ENCODE results near the gene LY9. TPM values are rescaled to one million over a fixed set of nuclear protein-coding genes. Genes with fewer than 3 reads are reported as not detected.

Gene LY9
- total and polyA plus RNA-seq, 2 of the 13 experiments (the other 11 are each of a cell fraction or from before 2014, with no cell fraction given), result not detected

GRCh38 chr1:160823296-160823695 is 27.3 kb downstream of the LY9 start (continued):
- TF ChIP-seq ZBTB2 (CRISPR knock-in tag; IDR thresholded peaks at IDR 0.05; ENCODE audit: low read depth), result no peak
- TF ChIP-seq ZNF431 (CRISPR knock-in tag; IDR thresholded peaks at IDR 0.05; ENCODE audit: borderline replicate concordance, low read depth), result no peak
- no peak for TF ChIP-seq MLLT10 (CRISPR knock-in tag; IDR thresholded peaks at IDR 0.05)
- TF ChIP-seq ZNF549 (CRISPR knock-in tag; IDR thresholded peaks at IDR 0.05), result no peak
- TF ChIP-seq SMARCC2 (IDR thresholded peaks at IDR 0.05), result no peak
- TF ChIP-seq ZBTB38 (CRISPR knock-in tag; IDR thresholded peaks at IDR 0.05), result no peak
- TF ChIP-seq DPF2 (CRISPR knock-in tag; IDR thresholded peaks at IDR 0.05; ENCODE audit: borderline replicate concordance, low read depth), result no peak
- TF ChIP-seq ZNF362 (CRISPR knock-in tag; IDR thresholded peaks at IDR 0.05; ENCODE audit: borderline replicate concordance), result no peak
- no peak for TF ChIP-seq ZNF331 (CRISPR knock-in tag; IDR thresholded peaks at IDR 0.05)
- TF ChIP-seq CENPX (CRISPR knock-in tag; IDR thresholded peaks at IDR 0.05), result no peak
- TF ChIP-seq ZNF605 (CRISPR knock-in tag; IDR thresholded peaks at IDR 0.05), result no peak

DNA sequence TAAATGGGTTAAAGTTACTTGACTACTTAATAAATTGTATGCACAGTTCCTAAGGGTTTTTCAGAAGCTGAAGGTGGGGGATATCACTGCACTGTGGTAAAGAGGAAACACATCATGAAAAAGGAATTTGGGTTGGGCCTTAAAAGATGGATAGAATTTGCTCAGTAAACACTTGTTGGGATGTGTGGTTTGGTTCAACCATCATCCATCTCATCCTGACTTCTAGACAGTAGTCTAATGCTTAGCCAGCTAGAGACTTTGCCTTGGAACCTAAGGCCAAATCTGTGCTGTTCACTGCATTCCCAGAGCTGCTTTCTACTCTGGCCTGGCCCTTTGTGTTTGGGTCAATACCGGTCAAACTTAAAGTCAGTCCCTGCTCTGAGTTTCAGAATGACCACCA is 30.6 kb downstream of the LY9 start:
- WGBS (ENCODE audit: low lambda C conversion rate), result no CpG with 5 or more reads among the region's 1 CpG
- TF ChIP-seq HNRNPUL1 (IDR thresholded peaks at IDR 0.05; ENCODE audit: low read depth, low read length), result no peak
- Histone ChIP-seq H4K20me1 (ENCODE audit: insufficient read depth, low read length) (no peaks in the 10 kb centered on the region), H3K4me2 (ENCODE audit: low read depth, low read length) (no peak overlapping the region), H3K27ac (ENCODE audit: extremely low read length, insufficient read depth, low read length) (no peak overlapping the region), H3K9me3 (ENCODE audit: low read length) (no peaks in the 10 kb centered on the region), H3K4me1 (ENCODE audit: insufficient read depth, low read length) (no peaks in the 10 kb centered on the region), H3K9ac (ENCODE audit: insufficient read depth, low read depth, low read length) (no peak overlapping the region), H3K27me3 (ENCODE audit: control insufficient read depth in 1 of 2, insufficient read depth in 2 of 2, low read length in 2 of 2) (no peaks in the 10 kb centered on the region), H3K79me2 (ENCODE audit: insufficient read depth, low read length) (no peaks in the 10 kb centered on the region), H2AFZ (ENCODE audit: low read length) (no peak overlapping the region), H3K36me3 (replicated peaks in 1 of 2; ENCODE audit: control insufficient read depth in 1 of 2, insufficient read depth in 2 of 2, low read length in 2 of 2) (no peaks in the 10 kb centered on the region), H3K4me3 (replicated peaks in 1 of 3; ENCODE audit: insufficient read depth in 1 of 3, low read depth in 2 of 3, low read length in 3 of 3) (no peak overlapping the region)
- intact Hi-C loops (cut with micrococcal nuclease; ENCODE audit: unreplicated experiment), result no loop called here
- in situ Hi-C loops (cut with HindIII; ENCODE audit: extremely low pct_ligation_motif_present, low pct_unique_long_range_greater_than_20kb), result no loop called here
- no TSS peak for BruUV-seq (replicated peaks)
- no peak for ATAC-seq
- FAIRE-seq, result no peak
- ChIA-PET POLR2A (no interaction called here), CTCF (ENCODE audit: low intra/inter-chr PET ratio, low total read pairs) (no interaction called here)
- no peak for DNase-seq (ENCODE audit: low spot score)

Data from HepG2 (cell line).